K562 treated with DMSO at 1 percent for 12 hours (cell line): ENCODE data around the gene GPR75. TPM values are rescaled to one million over a fixed set of nuclear protein-coding genes. Genes with fewer than 3 reads are reported as not detected.

Source experiments
- total RNA-seq: library from RNA; unstranded; fragments of 300-600 nt; gene quantifications from 2 replicates; pipeline ENCODE4 v1.2.3, GENCODE V29; 2022; ENCODE audit not compliant: insufficient read depth

The GPR75 gene
- 3.5 TPM in 1 of 2 replicates, not detected in the other for total RNA-seq

GRCh38 chr2:53859206-53860181 lies at the start of gene GPR75:
Gene GPR75, minus strand, starts transcription at chr2:53859967. Its CDS starts 5,211 bp downstream, at chr2:53854756.

Other genes starting within 250 kb of the GPR75 start
- 6.5 and 11.6 TPM in 2 replicates for gene CHAC2, start 92.2 kb downstream of the GPR75 start, total RNA-seq
- gene ASB3, start 73.0 kb downstream of the GPR75 start, total RNA-seq: 6.3 and 14.7 TPM in 2 replicates
- gene ERLEC1, start 72.9 kb downstream of the GPR75 start, total RNA-seq: 18.4 and 44.2 TPM in 2 replicates
- gene PSME4, start 111.0 kb upstream of the GPR75 start, total RNA-seq: 26.1 and 43.5 TPM in 2 replicates